NT2/D1 (cell line): Measurements from ENCODE around the gene LRP1-AS.

Source experiments
- DNase-seq: peaks from one replicate; pipeline ENCODE4 v3.0.0-alpha.2; 2011; ENCODE audit warnings: low read depth, low spot score
- H3K27me3 ChIP-seq: 2 replicates; pipeline ENCODE4 v1.6.0; 2011; ENCODE audit warnings: mild to moderate bottlenecking; ENCODE audit not compliant: insufficient read length, insufficient read depth
- H3K36me3 ChIP-seq: 2 replicates; pipeline ENCODE4 v1.6.1; 2011; ENCODE audit warnings: mild to moderate bottlenecking, low read length, mixed read lengths; ENCODE audit not compliant: insufficient read depth, insufficient read length
- H3K4me1 ChIP-seq: 2 replicates; pipeline ENCODE4 v1.5.1; 2011; ENCODE audit not compliant: insufficient read depth, insufficient read length
- H3K4me3 ChIP-seq: 2 replicates; pipeline ENCODE4 v1.5.1; 2011; ENCODE audit warnings: low read depth; ENCODE audit not compliant: insufficient read length
- H3K9ac ChIP-seq: 2 replicates; pipeline ENCODE4 v1.6.0; 2011; ENCODE audit warnings: low read depth; ENCODE audit not compliant: insufficient read length
- H3K9me3 ChIP-seq: 2 replicates; pipeline ENCODE4 v1.5.1; 2011; ENCODE audit warnings: mild to moderate bottlenecking, low read length; ENCODE audit not compliant: insufficient read depth
- SUZ12 ChIP-seq: IDR thresholded peaks from 2 replicates; pipeline ENCODE4 v1.6.1; 2011; ENCODE audit not compliant: insufficient read length, insufficient read depth; ENCODE audit errors: extremely low read depth
- YY1 ChIP-seq: IDR thresholded peaks from 2 replicates; pipeline ENCODE4 v1.6.1; 2011; ENCODE audit not compliant: insufficient read length, insufficient read depth
- ZNF274 ChIP-seq: IDR thresholded peaks from 2 replicates; pipeline ENCODE4 v1.6.1; 2011; ENCODE audit warnings: mild to moderate bottlenecking, low read depth, low read length

LRP1-AS gene

GRCh38 chr12:57185403-57185802 is 38.0 kb upstream of the LRP1-AS start:
- no peak overlapping the region for H3K9ac ChIP-seq
- no peaks in the 10 kb centered on the region for H3K27me3 ChIP-seq
- H3K9me3 ChIP-seq = no peaks in the 10 kb centered on the region
- peaks cover 95% of the 10 kb centered on the region for H3K36me3 ChIP-seq
- no peak for TF ChIP-seq ZNF274
- no peak for DNase-seq
- H3K4me3 ChIP-seq = no peak overlapping the region
- peaks cover 7% of the 10 kb centered on the region for H3K4me1 ChIP-seq

GRCh38 chr12:57183939-57184725 is 36.7 kb upstream of the LRP1-AS start:
- Histone ChIP-seq H3K9me3 (no peaks in the 10 kb centered on the region), H3K36me3 (peaks cover 95% of the 10 kb centered on the region), H3K9ac (peak overlapping the region; percentile 13), H3K27me3 (no peaks in the 10 kb centered on the region), H3K4me1 (peaks cover 7% of the 10 kb centered on the region), H3K4me3 (no peak overlapping the region)
- no peak for DNase-seq
- TF ChIP-seq SUZ12 = no peak

GRCh38 chr12:57182918-57183575 is 35.6 kb upstream of the LRP1-AS start:
- Histone ChIP-seq H3K9ac (no peak overlapping the region), H3K4me1 (peaks cover 7% of the 10 kb centered on the region), H3K4me3 (no peak overlapping the region), H3K36me3 (peaks cover 95% of the 10 kb centered on the region), H3K9me3 (no peaks in the 10 kb centered on the region), H3K27me3 (no peaks in the 10 kb centered on the region)
- peak; percentile 75 for DNase-seq
- TF ChIP-seq SUZ12 (no peak), ZNF274 (no peak), YY1 (no peak)

- peaks cover 95% of the 10 kb centered on the region for H3K36me3 ChIP-seq
- no peaks in the 10 kb centered on the region for H3K9me3 ChIP-seq
- H3K27me3 ChIP-seq = no peaks in the 10 kb centered on the region
- no peak overlapping the region for H3K4me3 ChIP-seq
- peaks cover 7% of the 10 kb centered on the region for H3K4me1 ChIP-seq
- no peak overlapping the region for H3K9ac ChIP-seq
- no peak for DNase-seq
- TF ChIP-seq SUZ12 (no peak), ZNF274 (no peak), YY1 (no peak)
Measured at GRCh38 chr12:57181561-57182155, 34.2 kb upstream of the LRP1-AS start.

- H3K27me3 ChIP-seq = no peaks in the 10 kb centered on the region
- no peaks in the 10 kb centered on the region for H3K9me3 ChIP-seq
- H3K4me1 ChIP-seq = peaks cover 7% of the 10 kb centered on the region
- no peak for TF ChIP-seq ZNF274
- no peak overlapping the region for H3K9ac ChIP-seq
- H3K36me3 ChIP-seq = peaks cover 95% of the 10 kb centered on the region
- DNase-seq = no peak
- no peak overlapping the region for H3K4me3 ChIP-seq
Measured at GRCh38 chr12:57181072-57181471, 33.7 kb upstream of the LRP1-AS start.

- Histone ChIP-seq H3K4me1 (peaks cover 9% of the 10 kb centered on the region), H3K4me3 (no peak overlapping the region), H3K27me3 (no peaks in the 10 kb centered on the region), H3K9me3 (no peaks in the 10 kb centered on the region), H3K9ac (no peak overlapping the region), H3K36me3 (peaks cover 95% of the 10 kb centered on the region)
- TF ChIP-seq YY1 (no peak), ZNF274 (no peak), SUZ12 (no peak)
- DNase-seq = no peak
Measured at GRCh38 chr12:57180321-57180989, 33.0 kb upstream of the LRP1-AS start.
